GM21529 (cell line): ENCODE results near the gene ZG16.
"Not testable (repeated sequence)": the region's sequence is repeated elsewhere in the genome, so short reads cannot be mapped to it uniquely, and the experiment has no call there.

Experiments used
- ATAC-seq: cut with Tn5 transposase; IDR thresholded peaks from one replicate; pipeline ENCODE4 v1.9.1; 2021; ENCODE audit not compliant: unreplicated experiment

The ZG16 gene

GRCh38 chr16:29783094-29783953, 5.3 kb downstream of the ZG16 start:
- ATAC-seq: not testable (repeated sequence)

GRCh38 chr16:29784157-29784556, 6.1 kb downstream of the ZG16 start:
- ATAC-seq: no peak

DNA sequence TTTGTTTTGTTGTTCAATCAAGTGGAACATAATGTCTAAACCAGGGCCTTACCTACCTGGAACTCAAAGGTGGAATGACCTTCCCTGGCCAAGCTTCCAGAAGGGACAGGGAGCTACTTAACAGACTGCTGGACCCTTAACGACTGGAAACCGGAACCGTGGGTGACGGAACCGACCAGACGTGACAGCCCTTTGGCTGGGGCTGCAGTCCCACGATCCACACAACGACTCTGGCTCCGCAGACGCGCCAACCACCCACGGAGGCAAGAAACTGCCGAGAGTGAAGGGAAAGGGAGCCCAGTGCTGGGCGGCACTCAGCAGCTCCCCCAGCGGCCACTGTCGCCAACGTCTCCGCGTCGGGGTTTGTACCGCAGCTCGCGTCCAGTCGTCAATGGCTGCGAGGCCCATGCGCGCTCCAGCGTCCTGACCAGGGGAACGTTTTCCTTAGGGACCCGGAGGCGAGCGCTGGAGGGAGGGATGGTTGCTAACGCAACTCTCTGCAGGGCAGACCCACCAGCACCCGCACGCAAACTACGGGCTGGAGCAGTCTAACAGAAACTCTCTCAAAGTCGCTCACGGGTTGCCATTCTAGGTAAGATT, 6.9 kb downstream of the ZG16 start:
- ATAC-seq: no peak

DNA sequence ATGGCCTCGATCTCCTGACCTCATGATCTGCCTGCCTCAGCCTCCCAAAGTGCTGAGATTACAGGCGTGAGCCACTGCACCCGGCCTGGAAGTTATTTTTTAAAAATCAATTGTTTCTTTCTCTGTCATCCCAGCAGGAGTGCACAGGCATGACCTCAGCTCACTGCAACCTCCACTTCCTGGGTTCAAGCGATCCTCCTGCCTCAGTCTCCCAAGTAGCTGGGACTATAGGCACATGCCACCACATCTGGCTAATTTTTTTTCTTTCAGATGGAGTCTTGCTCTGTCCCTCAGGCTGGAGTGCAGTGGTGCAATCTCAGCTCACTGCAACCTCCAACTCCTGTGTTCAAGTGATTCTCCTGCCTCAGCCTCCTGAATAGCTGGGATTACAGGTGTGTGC, 9.1 kb downstream of the ZG16 start:
- ATAC-seq: not testable (repeated sequence)

DNA sequence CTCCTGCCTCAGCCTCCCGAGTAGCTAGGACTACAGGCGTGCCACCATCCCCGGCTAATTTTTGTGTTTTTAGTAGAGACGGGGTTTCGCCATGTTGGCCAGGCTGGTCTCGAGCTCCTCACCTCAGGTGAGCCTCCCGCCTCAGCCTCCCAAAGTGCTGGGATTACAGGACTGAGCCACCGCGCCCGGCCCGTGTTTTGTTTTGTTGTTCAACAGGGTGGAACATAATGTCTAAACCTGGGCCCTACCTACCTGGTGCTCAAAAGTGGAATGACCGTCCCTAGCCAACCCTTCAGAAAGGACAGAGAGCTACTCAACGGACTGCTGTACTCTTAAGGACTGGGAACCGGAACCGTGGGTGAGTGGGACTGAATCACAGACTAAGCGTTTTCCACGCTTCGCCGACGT, 11.7 kb downstream of the ZG16 start:
- ATAC-seq: peak; percentile 4

DNA sequence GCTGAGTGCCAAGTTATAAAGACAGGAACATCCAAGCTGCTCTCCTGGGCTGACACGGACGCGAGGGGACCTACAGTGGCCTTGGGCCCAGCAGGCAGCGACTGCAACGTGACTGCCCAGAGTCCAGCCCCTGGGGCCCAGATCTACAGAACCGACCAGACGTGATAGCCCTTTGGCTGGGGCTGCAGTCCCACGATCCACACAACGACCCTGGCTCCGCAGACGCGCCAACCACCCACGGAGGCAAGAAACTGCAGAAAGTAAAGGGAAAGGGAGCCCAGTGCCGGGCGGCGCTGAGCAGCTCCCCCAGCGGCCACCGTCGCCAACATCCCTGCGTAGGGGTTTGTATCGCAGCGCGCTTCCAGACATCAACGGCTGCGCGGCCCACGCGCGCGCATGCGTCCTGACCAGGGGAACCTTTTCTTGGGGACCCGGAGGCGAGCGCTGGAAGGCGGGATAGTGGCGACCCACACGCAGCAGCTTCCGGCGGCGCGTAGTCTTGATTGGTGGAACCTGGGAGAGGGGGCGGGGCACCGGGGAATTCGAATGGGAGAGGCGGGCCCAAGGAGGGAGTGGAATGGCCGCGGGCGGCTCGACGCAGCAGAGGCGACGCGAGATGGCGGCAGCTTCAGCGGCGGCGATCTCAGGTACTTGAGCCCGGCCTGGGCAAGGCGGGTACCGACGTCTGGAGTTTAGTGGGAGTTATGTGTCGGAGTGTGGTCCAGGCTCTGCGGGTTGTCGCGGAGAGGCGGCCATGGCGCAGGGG, 12.3 kb downstream of the ZG16 start, which contains the start of gene KIF22:
KIF22 (plus strand) TSS at position 569 of the 766 bp plus-strand sequence; CDS start at position 578, 9 bp downstream.
- ATAC-seq: peak; percentile 89

DNA sequence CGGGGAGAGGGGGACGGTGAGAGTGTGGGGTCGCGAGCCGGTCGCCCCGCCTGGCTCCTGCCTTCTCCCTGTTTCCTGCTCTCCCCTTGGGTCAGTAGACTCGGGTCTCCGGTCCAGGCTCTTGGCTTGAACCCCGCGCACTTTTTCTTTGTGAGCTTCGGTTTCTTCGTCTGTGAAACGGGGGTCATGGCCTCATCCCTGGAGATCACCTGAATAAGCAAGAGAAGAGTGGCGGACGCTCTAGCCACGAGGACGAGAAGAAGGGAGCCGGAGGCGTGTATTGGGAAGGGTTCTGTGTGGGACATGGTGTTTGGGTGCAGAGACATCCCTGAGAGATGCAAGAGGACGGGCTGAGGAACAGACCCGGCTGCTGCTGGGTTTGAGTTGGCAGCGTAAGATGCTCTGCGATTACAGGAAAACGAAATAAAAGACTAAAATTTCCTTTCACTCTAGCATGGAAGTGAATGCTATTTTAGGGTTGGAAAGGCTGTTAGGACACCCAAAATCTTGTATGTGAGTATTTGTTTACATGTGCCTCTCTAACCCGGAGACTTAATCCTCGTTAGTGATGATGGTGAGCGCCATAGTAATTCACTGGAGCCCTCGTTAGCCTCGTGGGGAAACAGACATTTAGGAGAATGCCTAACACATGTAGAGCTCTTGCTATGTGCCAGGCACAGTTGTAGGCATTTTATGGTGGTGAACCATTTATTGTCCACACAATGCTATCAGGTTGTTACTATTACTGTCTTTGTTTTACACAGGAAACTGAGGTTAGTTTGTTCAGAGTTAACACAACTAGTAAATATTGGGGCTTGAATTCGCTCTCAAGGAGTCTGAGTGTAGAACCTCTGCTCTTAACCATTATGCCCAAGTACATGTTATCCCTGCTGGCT, 13.1 kb downstream of the ZG16 start:
- ATAC-seq: no peak

DNA sequence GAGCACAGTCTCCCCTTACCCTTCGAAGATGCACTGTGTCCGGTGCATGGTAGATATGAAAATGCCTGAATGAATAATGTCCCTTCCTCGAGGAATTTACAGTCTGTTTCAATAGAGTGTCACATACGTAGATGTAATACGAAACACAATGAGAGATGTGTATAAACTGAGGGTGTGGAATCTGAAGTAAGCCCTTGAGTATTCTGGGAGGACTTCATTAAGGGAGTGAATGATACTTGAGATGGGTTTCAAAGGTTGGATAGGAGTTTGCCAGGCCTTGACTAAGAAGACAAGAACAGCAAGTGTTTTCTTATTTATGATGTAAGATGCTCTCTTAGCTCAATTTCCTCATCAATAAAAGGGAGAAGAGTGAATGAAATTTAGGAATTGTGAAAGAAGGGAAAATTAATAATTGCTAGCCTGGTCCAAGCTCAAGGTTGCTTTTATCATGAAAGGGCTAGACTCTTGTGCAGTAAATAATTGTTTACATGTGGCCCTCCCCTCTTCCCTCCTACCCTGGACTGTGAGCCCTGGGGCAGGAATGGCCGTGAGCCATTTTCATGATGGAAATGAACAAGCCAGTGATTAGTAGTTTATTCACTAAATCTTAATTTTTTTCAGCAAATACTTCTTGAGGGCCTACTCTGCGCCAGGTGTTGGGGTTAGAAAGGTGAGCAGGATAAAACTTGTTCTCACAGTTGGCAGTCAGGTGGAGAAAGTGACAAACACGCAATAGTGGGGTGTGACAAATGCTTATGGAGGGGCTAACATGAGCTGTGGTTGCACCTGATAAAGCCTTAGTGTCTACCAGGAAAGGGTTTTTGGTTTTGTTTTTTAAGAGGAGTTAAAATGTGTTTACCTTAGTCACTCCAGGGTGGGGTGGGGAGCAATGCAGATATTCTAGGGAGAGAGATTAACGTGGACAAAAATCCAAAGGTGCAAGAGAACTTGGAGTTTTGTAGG, 14.1 kb downstream of the ZG16 start:
- ATAC-seq: no peak

GRCh38 chr16:29793153-29793552, 15.1 kb downstream of the ZG16 start:
- not testable (repeated sequence) for ATAC-seq

- no peak for ATAC-seq
These were observed 16.2 kb downstream of the ZG16 start for GRCh38 chr16:29794231-29794710.

DNA sequence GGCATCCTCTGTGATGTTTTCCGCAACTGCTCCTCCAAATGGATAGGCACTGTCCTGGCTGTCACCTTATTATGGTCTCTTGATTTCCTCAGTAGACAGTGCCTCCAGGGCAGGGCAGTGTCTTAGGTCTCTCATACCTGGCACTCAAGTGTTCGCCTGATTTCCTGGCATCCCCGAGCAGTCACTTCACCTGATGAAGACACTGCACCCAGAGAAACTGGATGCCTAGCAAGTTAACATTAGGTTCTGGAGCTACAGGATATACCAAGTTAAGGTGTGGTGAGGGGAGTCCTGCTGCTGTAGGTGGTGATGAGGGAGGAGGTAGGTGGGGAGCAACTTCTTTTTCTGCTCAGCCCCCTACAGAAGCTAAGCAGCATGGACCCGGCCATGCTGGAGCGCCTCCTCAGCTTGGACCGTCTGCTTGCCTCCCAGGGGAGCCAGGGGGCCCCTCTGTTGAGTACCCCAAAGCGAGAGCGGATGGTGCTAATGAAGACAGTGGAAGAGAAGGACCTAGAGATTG, 24.4 kb downstream of the ZG16 start:
- no peak for ATAC-seq

GRCh38 chr16:29804020-29804419, 26.0 kb downstream of the ZG16 start:
- ATAC-seq: no peak

GRCh38 chr16:29804455-29805231, 26.6 kb downstream of the ZG16 start:
- no peak for ATAC-seq

DNA sequence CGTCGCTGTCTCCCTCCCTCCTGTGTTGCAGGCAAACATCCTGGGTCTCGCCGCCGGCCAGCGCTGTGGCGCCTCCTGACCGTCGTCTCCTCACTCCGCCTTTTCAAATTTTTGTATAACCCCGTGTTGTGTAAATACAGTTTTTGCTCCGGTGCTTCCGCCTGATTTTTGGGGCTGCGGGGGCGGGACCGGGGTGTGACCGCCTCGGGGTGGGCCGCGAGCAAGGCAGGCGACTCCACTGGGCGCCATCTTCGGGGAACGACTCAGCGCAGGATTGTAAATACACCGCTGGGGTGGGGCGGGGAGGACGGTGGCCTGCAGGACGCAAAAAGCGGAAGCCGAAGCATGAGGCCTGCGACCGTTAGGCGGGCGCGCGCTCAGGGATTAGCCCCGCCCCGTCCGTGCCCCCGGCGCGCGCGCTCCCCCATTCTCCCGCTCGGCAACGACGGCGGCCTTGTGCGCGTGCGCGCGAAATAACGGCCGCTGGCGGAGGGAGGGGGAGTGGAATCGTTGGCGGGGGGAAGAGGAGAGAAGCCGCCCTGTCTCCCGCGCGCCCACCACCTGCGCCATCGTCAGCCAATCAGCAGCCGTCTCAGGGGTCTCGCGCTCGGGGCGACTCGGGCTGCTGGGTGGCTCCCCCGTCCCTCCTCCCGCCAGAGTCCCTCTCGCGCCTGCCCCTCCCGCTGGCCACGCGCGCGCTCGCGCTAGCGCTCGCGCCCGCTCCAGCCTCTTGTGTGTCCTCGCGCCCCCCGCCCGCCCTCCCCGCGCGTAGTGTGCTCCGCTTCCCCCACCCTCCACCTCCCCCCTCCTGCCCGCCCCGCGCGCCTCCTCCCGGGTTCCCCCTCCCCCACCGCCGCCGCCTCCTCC, 27.4 kb downstream of the ZG16 start:
- peak; percentile 52 for ATAC-seq

DNA sequence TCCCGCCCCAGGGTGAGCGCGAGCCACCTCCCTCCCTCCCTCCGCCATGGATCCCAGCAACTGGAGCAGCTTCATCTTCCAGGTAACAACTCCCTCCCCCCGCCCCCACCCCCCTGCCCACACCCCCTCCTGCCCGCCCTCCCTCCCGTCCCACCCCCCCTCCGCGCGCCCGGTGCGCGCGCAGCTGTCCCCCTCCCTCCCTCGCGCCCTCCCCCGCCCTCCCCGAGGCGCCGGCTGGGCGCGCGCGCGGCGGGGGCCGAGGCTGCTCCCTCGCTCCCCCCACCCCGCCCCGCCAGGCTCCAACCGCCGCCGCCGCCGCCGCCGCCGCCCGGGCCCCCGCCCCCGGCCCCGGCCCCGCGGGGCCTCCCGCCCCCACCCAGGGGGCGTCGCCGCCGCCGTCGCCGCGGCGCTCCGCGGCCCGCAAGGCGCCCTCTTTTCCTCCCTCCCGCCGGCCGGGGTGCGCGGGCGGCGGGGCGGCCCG, 28.1 kb downstream of the ZG16 start, which contains the start of gene MAZ:
MAZ (plus strand) TSS at position 431 of the 481 bp plus-strand sequence. CDS start 173 bp downstream, outside the sequence.
- no peak for ATAC-seq

DNA sequence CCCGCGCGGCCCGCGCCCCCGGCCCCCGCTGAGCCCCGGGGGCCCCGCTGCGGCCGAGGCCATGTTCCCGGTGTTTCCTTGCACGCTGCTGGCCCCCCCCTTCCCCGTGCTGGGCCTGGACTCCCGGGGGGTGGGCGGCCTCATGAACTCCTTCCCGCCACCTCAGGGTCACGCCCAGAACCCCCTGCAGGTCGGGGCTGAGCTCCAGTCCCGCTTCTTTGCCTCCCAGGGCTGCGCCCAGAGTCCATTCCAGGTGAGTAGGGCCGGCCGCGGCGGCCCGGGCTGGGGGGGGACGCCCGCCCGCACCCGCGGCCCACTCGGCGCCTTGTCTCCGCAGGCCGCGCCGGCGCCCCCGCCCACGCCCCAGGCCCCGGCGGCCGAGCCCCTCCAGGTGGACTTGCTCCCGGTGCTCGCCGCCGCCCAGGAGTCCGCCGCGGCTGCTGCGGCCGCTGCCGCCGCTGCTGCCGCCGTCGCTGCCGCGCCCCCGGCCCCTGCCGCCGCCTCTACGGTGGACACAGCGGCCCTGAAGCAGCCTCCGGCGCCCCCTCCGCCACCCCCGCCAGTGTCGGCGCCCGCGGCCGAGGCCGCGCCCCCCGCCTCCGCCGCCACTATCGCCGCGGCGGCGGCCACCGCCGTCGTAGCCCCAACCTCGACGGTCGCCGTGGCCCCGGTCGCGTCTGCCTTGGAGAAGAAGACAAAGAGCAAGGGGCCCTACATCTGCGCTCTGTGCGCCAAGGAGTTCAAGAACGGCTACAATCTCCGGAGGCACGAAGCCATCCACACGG, 28.8 kb downstream of the ZG16 start:
- no peak for ATAC-seq
